GM19438 (cell line): Measurements from ENCODE around the gene PDGFD.

Source experiments
- ATAC-seq: cut with Tn5 transposase; IDR thresholded peaks from one replicate; pipeline ENCODE4 v1.9.1; 2021; ENCODE audit warnings: low read depth; ENCODE audit not compliant: unreplicated experiment

The PDGFD gene

GRCh38 chr11:103964390-103964789 lies 199.6 kb downstream of the PDGFD start:
- ATAC-seq = no peak

- ATAC-seq = no peak
Measured at GRCh38 chr11:103963648-103964047, 200.3 kb downstream of the PDGFD start.

GRCh38 chr11:103961010-103961409 lies 202.9 kb downstream of the PDGFD start:
- no peak for ATAC-seq

GRCh38 chr11:103960108-103960507 lies 203.8 kb downstream of the PDGFD start:
- ATAC-seq = no peak

GRCh38 chr11:103959279-103959942 lies 204.5 kb downstream of the PDGFD start:
- peak; percentile 96 for ATAC-seq

- ATAC-seq = no peak
Measured at GRCh38 chr11:103958475-103959215, 205.3 kb downstream of the PDGFD start.

GRCh38 chr11:103953797-103954486 lies 210.0 kb downstream of the PDGFD start:
- no peak for ATAC-seq

GRCh38 chr11:103949781-103950180 lies 214.2 kb downstream of the PDGFD start:
- ATAC-seq = no peak

GRCh38 chr11:103948187-103948763 lies 215.7 kb downstream of the PDGFD start:
- no peak for ATAC-seq

GRCh38 chr11:103947546-103947919 lies 216.4 kb downstream of the PDGFD start:
- ATAC-seq = no peak

GRCh38 chr11:103946793-103947545 lies 217.0 kb downstream of the PDGFD start:
- ATAC-seq = no peak

GRCh38 chr11:103944251-103944940 lies 219.6 kb downstream of the PDGFD start:
- ATAC-seq = no peak

GRCh38 chr11:103942646-103943045 lies 221.3 kb downstream of the PDGFD start:
- ATAC-seq = no peak

GRCh38 chr11:103940551-103940950 lies 223.4 kb downstream of the PDGFD start:
- no peak for ATAC-seq

- no peak for ATAC-seq
Measured at GRCh38 chr11:103939694-103940093, 224.3 kb downstream of the PDGFD start.

- no peak for ATAC-seq
Measured at GRCh38 chr11:103936059-103936458, 227.9 kb downstream of the PDGFD start.

GRCh38 chr11:103935219-103935618 lies 228.7 kb downstream of the PDGFD start:
- no peak for ATAC-seq

GRCh38 chr11:103929170-103929903 lies 234.6 kb downstream of the PDGFD start:
- peak; percentile 89 for ATAC-seq

GRCh38 chr11:103928802-103929161 lies 235.2 kb downstream of the PDGFD start:
- peak; percentile 11 for ATAC-seq
